SIG-M5 treated with dmso at 0.1 percent for 504 hours (cell line): Measurements from ENCODE around the gene RASEF.

Experiments
- DNase-seq: peaks from one replicate; lab custom pipeline; 2025; ENCODE audit not compliant: unreplicated experiment; lab: John Stamatoyannopoulos, UW

Gene RASEF

DNA sequence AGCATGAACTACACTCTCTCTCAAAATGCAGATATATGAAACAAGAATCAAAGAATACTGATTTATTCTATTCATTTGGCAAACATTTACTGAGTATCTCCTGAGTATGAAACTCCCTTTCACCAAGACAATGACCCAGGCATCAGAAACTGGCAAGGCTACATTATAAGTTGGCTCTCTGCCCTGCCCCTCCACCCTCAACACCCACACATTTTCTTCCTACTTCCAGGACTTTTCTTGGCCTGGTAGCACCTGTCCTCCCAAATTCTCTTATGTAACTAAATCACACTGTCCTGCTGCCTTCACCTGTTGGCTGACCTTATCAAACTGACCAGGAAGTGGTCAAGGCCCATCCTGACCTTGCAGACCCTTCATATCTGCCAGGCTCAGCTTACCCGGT is 3.5 kb downstream of the RASEF start:
- DNase-seq, result no peak

DNA sequence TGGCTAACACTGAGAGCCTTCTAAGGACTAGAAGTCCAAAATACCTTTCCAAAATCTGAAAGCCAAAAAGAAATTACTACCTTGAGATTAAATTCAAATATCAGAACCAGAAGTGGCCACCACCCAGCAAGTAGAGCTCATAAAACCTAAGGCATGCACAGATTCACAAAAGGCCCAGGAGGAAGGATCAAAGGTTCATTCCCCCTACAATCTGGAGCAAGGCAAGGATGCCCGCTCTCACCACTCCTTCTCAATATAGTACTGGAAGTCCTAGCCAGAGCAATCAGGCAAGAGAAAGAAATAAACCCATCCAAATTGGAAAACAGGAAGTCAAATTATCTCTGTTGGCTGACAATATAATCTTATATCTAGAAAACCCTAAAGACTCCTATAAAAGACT is 6.0 kb downstream of the RASEF start:
- DNase-seq, result no peak

DNA sequence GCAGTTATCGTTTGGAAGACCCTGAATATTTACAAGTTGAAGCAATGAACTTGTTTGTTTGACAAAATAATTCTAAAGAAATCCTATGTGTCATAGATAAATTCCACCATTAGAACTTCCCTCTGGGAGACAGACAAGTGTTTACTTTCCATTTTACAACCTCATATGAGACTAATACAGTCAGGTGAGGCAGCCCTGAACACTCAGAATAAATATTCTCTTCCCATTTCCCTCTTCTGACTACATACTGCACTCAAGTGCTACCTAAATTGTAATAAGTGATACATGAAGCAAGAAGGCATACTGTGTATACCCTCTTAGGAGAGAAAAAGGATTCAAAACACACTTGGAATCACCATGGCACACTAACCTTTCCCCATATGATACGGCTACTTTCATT is 6.8 kb downstream of the RASEF start:
- DNase-seq, result peak; percentile 7

DNA sequence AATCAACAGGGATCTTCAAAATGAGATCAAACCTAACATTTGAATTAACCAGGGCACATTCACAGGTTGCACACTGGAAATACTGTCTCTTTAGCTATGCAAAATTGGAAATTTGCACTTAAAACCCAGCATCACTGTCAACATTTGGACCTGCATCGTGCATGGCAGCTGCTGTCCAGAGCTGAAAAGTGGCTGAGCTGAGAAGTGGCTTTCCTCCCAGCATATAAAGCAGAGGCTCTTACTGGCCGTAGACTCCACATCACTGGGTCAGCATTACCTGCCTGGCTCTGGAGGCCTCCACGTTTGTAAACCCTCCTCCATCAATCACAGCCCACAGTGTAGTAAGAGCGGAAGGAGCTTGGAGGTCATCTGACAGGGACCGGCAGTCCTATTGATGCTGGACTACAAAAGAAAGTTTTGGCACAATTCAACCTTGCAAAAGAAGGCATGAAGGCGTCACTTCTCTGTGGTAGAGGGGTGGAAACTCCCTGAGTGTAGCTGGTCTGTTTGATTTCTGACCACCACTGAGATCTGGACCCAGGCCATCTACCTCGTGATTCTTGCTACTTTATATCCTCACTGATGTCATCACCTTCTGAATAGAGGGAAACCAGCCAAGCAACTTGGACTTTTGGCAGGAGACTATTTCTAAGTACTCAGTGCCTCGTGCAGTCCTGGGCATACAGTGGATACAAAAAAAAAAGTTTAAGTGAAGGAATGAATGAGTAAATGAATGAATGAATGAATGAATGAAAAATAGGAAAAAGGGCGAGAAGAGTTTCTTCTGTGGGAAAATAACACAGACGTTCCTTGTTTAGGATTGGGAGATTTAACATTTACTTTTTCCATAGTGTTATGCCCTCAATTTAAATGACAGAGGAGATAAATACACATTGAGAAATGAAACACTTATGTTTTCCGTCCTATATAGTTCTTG is 14.8 kb downstream of the RASEF start:
- no peak for DNase-seq

DNA sequence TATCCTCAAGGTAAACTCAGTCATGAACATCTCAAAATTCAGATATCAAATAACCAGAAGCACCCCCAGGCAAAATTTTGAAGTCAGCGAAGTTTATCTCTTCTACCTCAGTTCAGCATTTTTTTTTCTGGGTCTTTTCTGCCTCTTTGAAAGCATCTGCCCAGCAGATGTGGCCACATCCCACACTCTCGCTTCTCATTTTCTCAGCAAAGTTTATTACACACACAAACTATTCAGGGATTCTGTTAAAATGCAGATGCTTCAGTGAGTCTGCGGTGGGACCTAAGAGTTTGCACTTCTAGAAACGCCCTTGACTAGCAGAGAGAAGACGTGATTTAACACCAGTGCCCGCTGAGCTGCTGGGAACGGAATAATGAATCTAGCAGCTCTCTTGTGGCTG is 19.3 kb downstream of the RASEF start:
- DNase-seq, result no peak

DNA sequence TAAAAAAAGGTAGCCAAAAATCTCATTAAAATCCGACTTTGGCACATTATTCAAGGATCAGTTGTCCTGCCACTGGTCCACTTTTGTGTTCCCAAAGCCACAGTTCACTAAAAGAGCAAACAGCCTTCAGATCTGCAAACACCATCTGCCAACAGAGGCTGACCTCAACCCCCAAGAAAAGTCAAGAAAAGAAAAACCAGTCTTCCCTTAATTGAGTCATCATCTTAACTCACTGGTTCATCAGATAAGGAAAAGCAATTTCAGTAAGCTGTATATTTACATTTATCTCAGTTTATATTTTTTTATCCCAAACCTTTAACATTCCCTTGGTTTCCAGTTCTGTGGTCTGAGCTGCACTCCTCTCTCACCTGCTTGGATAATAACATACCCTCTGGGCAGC is 21.2 kb downstream of the RASEF start:
- peak; percentile 52 for DNase-seq

DNA sequence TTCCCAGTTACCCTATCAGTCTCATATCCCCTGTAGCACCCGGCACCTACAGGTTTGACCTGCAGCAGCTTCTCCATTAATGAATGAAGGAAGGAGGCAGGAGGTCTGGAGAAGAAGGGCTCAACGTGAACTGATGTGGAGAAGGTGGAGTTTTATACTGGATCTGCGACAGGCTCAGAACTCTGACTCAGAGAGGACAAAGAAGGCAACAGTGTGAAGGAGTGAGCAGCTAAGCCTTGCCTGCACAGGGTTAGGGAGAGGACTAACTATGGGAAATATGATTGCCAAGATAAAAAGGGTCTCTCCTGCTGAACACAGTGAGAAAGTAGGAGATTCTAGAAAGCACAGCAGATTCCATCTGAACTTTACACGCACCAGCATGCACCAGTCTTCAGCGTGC is 23.6 kb downstream of the RASEF start:
- DNase-seq, result no peak

DNA sequence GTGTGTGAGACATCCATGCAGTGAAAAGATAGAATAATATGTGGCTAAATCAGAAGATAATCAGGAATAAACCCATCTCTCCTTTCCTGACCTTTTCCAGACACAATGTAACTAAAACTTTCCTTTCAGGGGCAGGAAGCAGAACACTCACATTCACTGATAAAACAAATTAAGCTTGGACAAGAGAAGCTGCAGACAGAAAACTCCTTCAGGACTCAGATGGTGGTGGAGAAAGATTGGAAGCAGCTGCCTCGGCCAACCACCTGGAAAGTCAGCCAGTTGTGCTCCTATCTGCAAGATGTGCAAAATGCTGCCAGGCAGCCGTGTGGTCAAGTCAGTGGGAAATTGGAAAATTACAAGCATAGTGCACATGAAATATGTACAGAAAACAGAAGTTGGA is 26.9 kb downstream of the RASEF start:
- no peak for DNase-seq

DNA sequence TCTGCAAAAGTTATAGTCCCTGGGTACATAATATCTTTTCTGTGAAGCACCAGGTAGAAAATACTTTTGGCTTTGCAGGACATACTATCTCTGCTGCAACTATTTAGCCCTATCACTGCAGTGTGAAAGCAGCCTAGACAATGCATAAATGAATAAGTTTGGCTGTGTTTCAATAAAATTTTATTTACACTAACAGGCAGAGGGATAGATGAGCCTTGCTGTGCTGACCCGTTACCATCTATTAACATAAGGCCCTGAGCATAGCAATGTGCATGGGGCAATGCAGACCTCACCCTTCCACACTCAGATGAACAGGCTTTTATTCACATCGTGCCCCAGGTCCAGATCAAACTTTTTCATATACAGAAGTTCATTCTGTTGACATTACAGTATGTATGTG is 27.8 kb downstream of the RASEF start:
- DNase-seq, result no peak

DNA sequence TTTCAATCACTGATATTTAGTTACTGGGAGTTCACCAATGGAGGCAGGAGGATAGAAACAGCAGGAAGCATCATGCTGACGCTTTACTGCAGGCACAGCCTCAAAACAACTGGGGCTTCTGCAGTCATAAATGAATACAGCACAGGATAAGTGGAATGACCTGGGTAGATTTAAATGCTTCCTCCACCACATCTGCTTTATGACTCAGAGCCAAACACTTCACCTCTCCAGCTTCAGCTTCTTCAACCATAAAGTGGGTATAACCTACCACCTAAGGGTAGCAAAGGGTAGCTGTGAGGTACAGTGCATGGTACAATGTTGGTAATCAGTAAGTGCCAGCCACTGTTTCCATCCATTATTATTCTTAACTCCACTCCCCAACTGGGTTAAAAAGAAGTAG is 28.4 kb downstream of the RASEF start:
- no peak for DNase-seq

DNA sequence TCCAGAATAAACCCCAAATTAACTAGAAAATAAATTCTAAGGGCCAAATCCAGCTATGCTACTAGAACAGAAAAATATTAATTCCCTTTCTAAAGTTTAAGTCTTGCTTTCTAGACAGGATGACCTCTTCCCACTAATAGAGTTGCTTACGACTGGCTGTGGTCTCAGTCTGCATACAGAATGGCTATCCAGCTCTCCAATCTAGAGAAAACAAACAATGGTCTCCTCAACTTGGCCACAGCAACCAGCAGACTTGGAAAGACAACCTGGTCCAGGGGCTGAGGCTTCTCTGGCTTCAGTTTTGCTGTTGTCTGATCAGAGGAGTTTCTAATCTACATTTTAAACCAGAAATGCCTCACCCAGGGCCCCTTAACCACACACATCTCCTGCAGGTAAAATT is 28.9 kb downstream of the RASEF start:
- no peak for DNase-seq

DNA sequence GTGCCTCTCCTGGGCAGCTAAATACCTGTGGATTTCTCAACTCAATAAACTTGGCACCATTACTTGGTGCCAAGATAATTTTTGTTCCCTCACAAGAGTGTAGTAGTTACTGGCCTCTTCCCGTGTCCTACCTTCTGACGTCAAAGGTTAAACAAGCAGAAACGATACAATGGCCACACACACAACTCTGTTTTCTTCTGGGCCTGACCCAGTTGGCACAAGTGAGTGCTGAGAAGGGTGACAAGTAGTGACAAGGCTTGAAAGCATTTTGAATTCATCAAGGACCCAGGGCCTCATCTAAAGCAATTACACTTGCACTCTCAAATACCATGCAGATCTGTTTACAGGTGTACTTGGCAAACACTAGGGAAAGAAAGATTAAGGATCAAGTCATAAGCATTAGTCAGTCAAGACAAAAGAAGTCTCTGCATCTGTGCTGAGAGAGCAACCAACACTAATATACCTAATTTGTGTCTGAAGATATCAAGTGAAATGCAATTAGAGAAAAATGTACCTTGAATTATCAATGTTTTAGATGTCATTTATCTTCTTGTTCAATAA is 30.8 kb downstream of the RASEF start:
- DNase-seq, result peak; percentile 0

DNA sequence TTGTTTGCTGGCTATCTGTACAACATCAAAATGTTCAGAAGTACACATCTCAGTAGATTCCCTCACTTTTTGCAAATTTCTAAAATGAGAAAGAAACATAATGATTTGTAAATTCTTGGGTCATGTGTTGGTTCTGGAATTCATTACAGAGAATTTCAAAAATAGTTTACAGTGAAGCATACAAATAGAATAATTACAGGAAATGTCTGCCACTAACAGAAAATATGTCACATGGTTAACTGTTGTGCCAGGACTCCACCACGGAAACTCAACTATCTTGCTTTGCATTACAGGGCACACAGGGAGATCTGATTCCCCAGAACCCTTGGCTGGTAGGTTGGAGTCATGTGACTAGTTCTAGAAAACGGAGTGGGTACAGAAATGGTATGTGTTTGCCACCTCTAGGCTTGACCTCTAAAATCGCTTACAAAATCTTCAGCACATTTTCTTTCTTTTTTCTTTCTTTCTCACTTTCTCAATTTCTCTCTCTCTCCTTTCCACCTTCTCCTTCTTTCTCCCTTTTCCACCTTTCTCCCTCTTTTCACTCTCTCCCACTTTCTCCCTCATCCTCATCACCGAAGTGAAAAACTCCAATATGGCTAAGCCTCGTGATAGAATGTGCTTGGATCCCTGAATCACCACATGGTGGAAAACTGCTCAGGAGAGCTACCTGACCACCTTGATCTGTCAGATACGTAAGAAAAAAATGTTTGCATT is 32.4 kb downstream of the RASEF start:
- no peak for DNase-seq

DNA sequence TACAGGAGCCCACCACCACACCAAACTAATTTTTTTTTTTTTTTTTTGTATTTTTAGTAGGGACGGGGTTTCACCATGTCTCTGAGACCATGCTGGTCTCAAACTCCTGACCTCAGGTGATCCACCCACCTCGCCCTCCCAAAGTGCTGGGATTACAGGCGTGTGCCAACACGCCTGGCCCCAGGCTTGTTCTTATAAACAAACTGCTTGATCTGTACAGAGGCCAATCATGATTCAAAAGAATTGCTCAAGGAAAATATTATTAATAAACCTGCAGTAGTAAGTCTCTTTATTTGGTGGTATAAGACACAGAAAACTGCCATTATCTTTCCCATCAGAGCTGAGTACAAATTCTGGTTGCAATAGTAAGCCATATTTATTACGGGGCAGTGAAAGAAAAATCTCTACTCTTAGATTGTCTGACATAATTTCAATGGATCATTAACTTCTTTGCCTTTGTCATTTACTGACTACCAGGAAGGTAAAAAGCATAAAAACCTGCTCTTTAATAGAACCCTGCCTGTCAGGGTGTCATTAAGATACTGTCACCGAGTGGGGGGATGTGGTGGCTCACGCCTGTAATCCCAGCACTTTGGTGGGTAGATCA is 33.3 kb downstream of the RASEF start:
- DNase-seq, result no peak

DNA sequence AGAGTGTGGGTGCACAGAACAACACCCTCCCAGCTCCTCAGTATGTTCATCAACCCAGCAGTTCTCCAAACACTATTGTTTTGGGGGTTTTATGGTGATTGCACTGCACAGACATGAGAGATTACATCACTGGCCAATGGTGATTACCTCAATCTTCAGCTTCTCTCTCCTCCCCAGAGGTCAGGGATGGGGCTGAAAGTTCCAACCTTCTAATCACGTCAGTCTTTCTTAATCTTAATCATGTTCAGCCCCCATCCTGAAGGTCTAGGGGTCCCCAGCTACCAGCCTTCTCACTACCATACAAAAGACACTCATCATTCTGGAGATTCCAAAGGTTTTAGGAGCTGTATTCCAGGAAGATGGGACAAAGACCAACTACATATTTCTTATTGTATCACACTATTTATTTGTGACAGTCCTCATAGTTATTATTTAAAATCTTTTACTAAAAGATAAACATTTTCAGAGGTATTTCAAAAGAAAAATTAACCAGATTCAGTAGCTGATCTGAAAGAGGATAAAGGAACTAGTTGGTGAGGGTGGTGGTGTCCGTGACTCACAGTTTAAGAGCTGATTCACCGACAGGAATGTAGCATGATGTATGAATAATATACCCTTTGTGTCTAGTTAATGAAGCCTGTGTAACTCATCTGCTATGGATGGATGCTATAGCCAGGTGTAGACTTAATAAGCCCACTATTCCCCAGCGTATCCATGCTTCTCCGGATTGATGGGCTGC is 35.6 kb downstream of the RASEF start:
- peak; percentile 27 for DNase-seq

DNA sequence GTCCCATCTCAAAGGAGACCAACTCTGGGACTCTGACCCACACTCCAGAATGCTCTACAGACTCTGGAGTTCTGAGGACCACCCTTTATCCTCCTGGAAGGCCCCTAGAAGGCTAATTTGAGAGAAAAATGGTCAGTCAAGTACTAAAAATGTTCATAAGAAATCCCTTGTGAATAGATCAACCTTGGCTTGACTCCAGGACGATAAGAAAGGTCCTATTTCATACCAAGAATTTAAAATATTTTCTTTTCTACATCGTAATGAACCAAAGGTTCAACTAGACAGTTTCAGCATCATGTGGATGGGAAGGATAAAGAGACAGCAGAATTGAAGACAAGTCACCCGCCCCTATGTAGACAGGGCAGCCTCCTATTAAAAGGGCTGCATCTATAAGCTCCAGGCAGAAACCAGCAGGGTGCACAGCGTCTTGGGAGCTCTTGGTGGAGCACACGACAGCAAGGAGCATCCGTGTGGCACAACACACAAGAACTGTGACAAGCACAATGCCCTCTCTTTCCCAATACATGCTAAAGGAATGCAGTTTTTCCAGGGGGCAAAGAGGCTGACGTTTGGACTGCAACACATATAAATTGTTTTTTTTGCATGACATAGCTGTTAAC is 38.3 kb downstream of the RASEF start:
- DNase-seq, result no peak

DNA sequence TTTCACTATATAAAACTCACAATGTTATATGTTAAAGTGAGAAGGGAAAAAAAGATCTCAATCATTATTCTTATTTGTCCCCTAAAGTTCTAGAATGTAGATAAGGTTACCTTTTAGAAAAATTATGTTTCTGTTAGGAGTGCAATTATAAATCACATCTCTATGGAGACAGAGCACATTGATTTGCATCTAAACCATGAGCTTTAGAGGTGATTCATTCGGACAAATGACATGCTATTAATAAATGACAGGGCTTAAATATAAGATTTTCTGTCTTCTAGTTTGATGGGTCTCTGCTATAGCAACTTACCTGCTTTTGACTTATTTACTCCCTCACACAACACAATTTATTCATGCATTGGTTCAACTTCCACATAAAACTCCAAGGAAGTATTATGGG is 39.8 kb downstream of the RASEF start:
- no peak for DNase-seq

DNA sequence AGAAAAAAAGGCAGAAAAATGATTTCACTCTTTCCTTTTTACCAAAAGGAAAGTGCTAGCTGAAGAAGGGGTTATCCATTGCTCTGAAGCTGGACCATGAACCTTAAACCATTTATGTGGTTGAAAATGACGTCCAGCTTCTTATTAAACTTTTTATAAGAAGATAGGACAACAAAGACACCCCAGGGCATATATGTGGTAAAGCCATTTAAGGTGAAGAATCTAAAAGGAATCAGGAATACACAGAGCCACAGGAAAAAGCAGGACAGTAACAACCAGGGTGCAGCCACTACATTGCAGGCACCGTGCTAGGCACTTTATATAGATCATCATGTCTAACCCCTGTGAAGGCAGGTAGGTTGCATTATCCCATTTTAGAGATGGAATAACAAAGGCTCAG is 42.1 kb downstream of the RASEF start:
- DNase-seq, result no peak

DNA sequence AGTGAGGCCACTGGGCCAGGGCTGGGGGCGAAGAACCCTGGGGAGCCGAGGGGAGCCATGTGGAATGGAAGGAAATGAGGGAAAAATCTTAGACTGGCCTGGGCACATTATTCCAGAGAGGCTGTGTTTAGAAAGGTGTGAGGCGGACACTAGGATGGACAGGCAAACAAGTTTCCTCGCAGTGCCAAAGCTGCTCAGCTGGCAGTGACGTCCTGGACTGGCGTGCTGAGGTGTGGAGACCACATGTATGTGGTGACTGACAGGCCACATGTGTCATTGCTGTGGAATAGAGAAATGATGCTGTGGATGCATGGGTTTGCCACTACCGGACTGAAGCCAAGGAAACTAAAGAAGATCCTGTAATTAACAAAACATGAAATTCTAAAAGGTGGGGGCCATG is 42.6 kb downstream of the RASEF start:
- DNase-seq, result no peak

DNA sequence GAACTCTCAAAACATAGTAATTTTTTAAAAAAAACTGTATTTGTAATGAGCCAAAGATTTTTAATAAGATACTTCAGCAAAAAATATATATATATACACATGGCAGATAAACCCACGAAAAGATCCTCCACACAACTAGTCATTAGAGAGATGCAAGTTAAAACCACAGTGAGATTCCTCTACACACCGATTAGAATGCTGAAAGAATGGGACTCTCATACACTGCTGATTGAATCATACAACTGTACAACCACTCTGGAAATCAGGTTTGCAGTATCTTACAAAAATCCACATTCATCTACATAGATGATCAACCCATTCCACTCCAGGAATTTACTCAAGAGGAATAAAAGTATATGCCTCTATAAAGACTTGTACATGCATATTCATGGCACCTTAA is 43.7 kb downstream of the RASEF start:
- DNase-seq, result no peak

DNA sequence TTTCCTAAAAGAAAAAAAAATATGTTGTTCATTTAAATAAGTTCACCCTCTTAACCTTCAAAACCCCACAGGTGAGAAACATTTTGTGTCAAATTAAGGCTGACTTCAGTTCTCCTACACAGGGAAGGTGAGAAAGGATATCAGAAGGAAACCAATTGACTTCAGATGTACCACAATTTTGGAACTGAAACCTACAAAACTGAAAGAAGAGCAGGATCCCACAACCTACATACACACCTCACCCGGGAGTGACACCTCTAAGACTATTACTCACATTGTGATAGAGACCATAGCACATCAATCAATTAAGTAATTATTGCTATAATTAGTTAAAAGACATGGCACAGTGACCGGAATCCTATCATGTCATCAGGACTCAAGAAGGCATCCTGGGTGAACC is 47.0 kb downstream of the RASEF start:
- DNase-seq, result no peak
